Neural cell (in vitro differentiated cells): ENCODE measurements around the gene STK32A. TPM values are rescaled to one million over a fixed set of nuclear protein-coding genes. Genes with fewer than 3 reads are reported as not detected.

Experiments used
- H2AFZ ChIP-seq: fragments of 200-600, 300-800 bp; sonication (generic), shearing (Covaris generic); 2 replicates; pipeline ENCODE4 v1.6.0; 2014; ENCODE audit warnings: low read depth, mild to moderate bottlenecking, antibody characterized with exemption, low read length, moderate library complexity
- H3F3A ChIP-seq: fragments of 200-600 bp; shearing (Covaris generic); 2 replicates; pipeline ENCODE4 v1.6.1; 2016; ENCODE audit warnings: mild to moderate bottlenecking, moderate library complexity, mixed read lengths, antibody characterized with exemption, low read length; ENCODE audit not compliant: insufficient read depth, poor library complexity, severe bottlenecking
- H3K27ac ChIP-seq: fragments of 200-600, 300-800 bp; sonication (generic), shearing (Covaris generic); 2 replicates; pipeline ENCODE4 v1.5.1; 2014; ENCODE audit warnings: mild to moderate bottlenecking, low read length, moderate library complexity
- H3K27me3 ChIP-seq: fragments of 300-800, 200-600 bp; sonication (generic), shearing (Covaris generic); 2 replicates; pipeline ENCODE4 v1.6.0; 2014; ENCODE audit warnings: mild to moderate bottlenecking, low read depth, low read length, moderate library complexity; ENCODE audit not compliant: insufficient read depth
- H3K36me3 ChIP-seq: fragments of 300-800, 200-600 bp; sonication (generic), shearing (Covaris generic); 2 replicates; pipeline ENCODE4 v1.5.1; 2014; ENCODE audit warnings: mild to moderate bottlenecking, antibody characterized with exemption, low read length, moderate library complexity; ENCODE audit not compliant: insufficient read depth
- H3K4me2 ChIP-seq: fragments of 300-800, 200-600 bp; sonication (generic), shearing (Covaris generic); 2 replicates; pipeline ENCODE4 v1.6.0; 2014; ENCODE audit warnings: mild to moderate bottlenecking, low read length
- H3K4me3 ChIP-seq: fragments of 300-800, 200-600 bp; sonication (generic), shearing (Covaris generic); 2 replicates; pipeline ENCODE4 v1.5.1; 2014; ENCODE audit warnings: mild to moderate bottlenecking, low read length, moderate library complexity
- H3K79me2 ChIP-seq: fragments of 200-600 bp; shearing (Covaris generic); replicated peaks from 2 replicates; pipeline ENCODE4 v1.6.0; 2014; ENCODE audit warnings: mild to moderate bottlenecking, low read length, moderate library complexity; ENCODE audit not compliant: insufficient read depth
- H3K9ac ChIP-seq: fragments of 300-800, 200-600 bp; sonication (generic), shearing (Covaris generic); 2 replicates; pipeline ENCODE4 v1.6.1; 2016; ENCODE audit warnings: mild to moderate bottlenecking, low read length, mixed read lengths
- H3K9me2 ChIP-seq: fragments of 200-600 bp; shearing (Covaris generic); 2 replicates; pipeline ENCODE4 v1.6.1; 2016; ENCODE audit warnings: mild to moderate bottlenecking, low read length, mixed read lengths; ENCODE audit not compliant: insufficient read depth
- H3K9me3 ChIP-seq: fragments of 200-600, 300-800 bp; sonication (generic), shearing (Covaris generic); 2 replicates; pipeline ENCODE4 v1.6.1; 2016; ENCODE audit warnings: mild to moderate bottlenecking, mixed run types, low read length, moderate library complexity, mixed read lengths
- H4K20me1 ChIP-seq: fragments of 200-600 bp; shearing (Covaris generic); 2 replicates; pipeline ENCODE4 v1.6.1; 2016; ENCODE audit warnings: mild to moderate bottlenecking, mixed run types; ENCODE audit not compliant: insufficient read depth
- CTCF ChIP-seq: fragments of 450-650 bp; IDR thresholded peaks from 2 replicates; pipeline ENCODE4 v1.5.1; 2014; ENCODE audit warnings: antibody characterized with exemption, mild to moderate bottlenecking, moderate library complexity; ENCODE audit not compliant: poor library complexity, severe bottlenecking
- EP300 ChIP-seq: fragments of 450-650 bp; conservative IDR thresholded peaks from 2 replicates; pipeline ENCODE4 v1.6.1; 2014; ENCODE audit warnings: antibody characterized with exemption, mild to moderate bottlenecking, moderate library complexity; ENCODE audit not compliant: poor library complexity, severe bottlenecking
- EZH2 ChIP-seq: fragments of 200-600, 300-800 bp; shearing (Covaris generic), sonication (generic); IDR thresholded peaks from 2 replicates; pipeline ENCODE4 v1.6.1; 2014; ENCODE audit warnings: antibody characterized with exemption, low read length, borderline replicate concordance, mild to moderate bottlenecking; ENCODE audit not compliant: insufficient read depth, poor library complexity, severe bottlenecking
- MXI1 ChIP-seq: fragments of 450-650 bp; conservative IDR thresholded peaks from 2 replicates; pipeline ENCODE4 v1.6.1; 2014; ENCODE audit warnings: antibody characterized with exemption, mild to moderate bottlenecking; ENCODE audit not compliant: poor library complexity, severe bottlenecking
- POLR2AphosphoS5 ChIP-seq: IDR thresholded peaks from 2 replicates; pipeline ENCODE4 v1.6.1; 2012
- RAD21 ChIP-seq: fragments of 450-650 bp; conservative IDR thresholded peaks from 2 replicates; pipeline ENCODE4 v1.6.1; 2014; ENCODE audit warnings: antibody characterized with exemption, mild to moderate bottlenecking, moderate library complexity
- REST ChIP-seq: IDR thresholded peaks from 2 replicates; pipeline ENCODE4 v1.6.1; 2012; ENCODE audit warnings: borderline replicate concordance
- SMC3 ChIP-seq: fragments of 450-650 bp; conservative IDR thresholded peaks from 2 replicates; pipeline ENCODE4 v1.6.1; 2014; ENCODE audit warnings: antibody characterized with exemption, mild to moderate bottlenecking, moderate library complexity; ENCODE audit not compliant: poor library complexity
- TAF1 ChIP-seq: IDR thresholded peaks from 2 replicates; pipeline ENCODE4 v1.6.1; 2012; ENCODE audit warnings: low read depth
- polyA plus RNA-seq: library from polyadenylated mRNA; depleted of rRNA; stranded (reverse); fragments of >200 nt; gene quantifications from 2 replicates; pipeline ENCODE4 v1.2.3, GENCODE V29; 2014

Gene STK32A
- polyA plus RNA-seq, 1 donor from 2014 or later: 23.1 TPM

- Histone ChIP-seq H3K79me2 (no peaks in the 10 kb centered on the region), H3K4me2 (no peak overlapping the region), H3K9me3 (no peaks in the 10 kb centered on the region), H3K9ac (no peak overlapping the region), H3K4me3 (no peak overlapping the region), H3K9me2 (no peaks in the 10 kb centered on the region), H3K36me3 (no peaks in the 10 kb centered on the region), H3K27me3 (no peaks in the 10 kb centered on the region), H3K27ac (no peak overlapping the region), H2AFZ (no peak overlapping the region), H3F3A (no peaks in the 10 kb centered on the region), H4K20me1 (no peaks in the 10 kb centered on the region)
- no peak for TF ChIP-seq REST
- TF ChIP-seq CTCF: no peak
- TF ChIP-seq MXI1: no peak
- no peak for TF ChIP-seq EP300
These were observed 41.7 kb downstream of the STK32A start for GRCh38 chr5:147276497-147276896.

GRCh38 chr5:147286296-147286695 lies 51.5 kb downstream of the STK32A start:
- TF ChIP-seq RAD21 (no peak), POLR2AphosphoS5 (no peak), SMC3 (no peak), EZH2 (no peak)
- Histone ChIP-seq H3K27me3 (no peaks in the 10 kb centered on the region), H3K36me3 (no peaks in the 10 kb centered on the region), H4K20me1 (no peaks in the 10 kb centered on the region), H3K4me2 (no peak overlapping the region), H3K27ac (peak overlapping the region; percentile 69), H3K9me3 (no peaks in the 10 kb centered on the region), H3K79me2 (no peaks in the 10 kb centered on the region), H2AFZ (no peak overlapping the region), H3K4me3 (no peak overlapping the region), H3F3A (no peaks in the 10 kb centered on the region), H3K9me2 (no peaks in the 10 kb centered on the region), H3K9ac (peak overlapping the region; percentile 6)

GRCh38 chr5:147287110-147287509 lies 52.3 kb downstream of the STK32A start:
- H3K4me2 ChIP-seq: no peak overlapping the region
- H3K36me3 ChIP-seq: no peaks in the 10 kb centered on the region
- peak overlapping the region; percentile 11 for H3K9ac ChIP-seq
- H3K4me3 ChIP-seq: no peak overlapping the region
- no peaks in the 10 kb centered on the region for H4K20me1 ChIP-seq
- H3K27ac ChIP-seq: peak overlapping the region; percentile 69
- H3K27me3 ChIP-seq: no peaks in the 10 kb centered on the region
- no peaks in the 10 kb centered on the region for H3K79me2 ChIP-seq
- H3K9me2 ChIP-seq: no peaks in the 10 kb centered on the region
- H3F3A ChIP-seq: no peaks in the 10 kb centered on the region
- peak overlapping the region; percentile 11 for H2AFZ ChIP-seq
- no peak for TF ChIP-seq TAF1
- no peak for TF ChIP-seq CTCF
- TF ChIP-seq POLR2AphosphoS5: peak; percentile 15
- TF ChIP-seq EP300: no peak
- no peak for TF ChIP-seq SMC3
- TF ChIP-seq REST: no peak
- no peak for TF ChIP-seq MXI1
- peaks cover 3% of the 10 kb centered on the region for H3K9me3 ChIP-seq
